Bronchial epithelial cell (primary cell): ENCODE measurements around the gene C4A. TPM values are rescaled to one million over a fixed set of nuclear protein-coding genes. Genes with fewer than 3 reads are reported as not detected.
A peak's percentile ranks its signal among the peaks of the same experiment; 100 is the strongest.
"Not testable (repeated sequence)": the region's sequence is repeated elsewhere in the genome, so short reads cannot be mapped to it uniquely, and the experiment has no call there.

Experiments
- DNase-seq: peaks from one replicate; pipeline ENCODE4 v3.0.0-alpha.2; 2010; ENCODE audit warnings: low read depth
- FAIRE-seq: peaks from 2 replicates; lab custom pipeline; 2011; peaks lifted over from hg19 to GRCh38; lab: Jason Lieb, UNC
- H3K27me3 ChIP-seq: 2 replicates; pipeline ENCODE4 v1.5.1; 2011; ENCODE audit warnings: low read length; ENCODE audit not compliant: control insufficient read depth, insufficient read depth
- H3K36me3 ChIP-seq: 2 replicates; pipeline ENCODE4 v1.5.1; 2011; ENCODE audit warnings: low read length; ENCODE audit not compliant: control insufficient read depth, insufficient read depth
- H3K4me3 ChIP-seq: 2 replicates; pipeline ENCODE4 v1.5.1; 2011; ENCODE audit warnings: mild to moderate bottlenecking, low read depth, low read length, control low read depth
- total RNA-seq: library from RNA; depleted of rRNA; stranded (reverse); fragments of >200 nt; gene quantifications from 2 replicates; pipeline ENCODE4 v1.2.1, GENCODE V29; 2014
- TF ChIP-seq, protein P1 (sequence below): IDR thresholded peaks from 2 replicates; pipeline ENCODE4 v1.5.1; 2011; ENCODE audit warnings: mild to moderate bottlenecking, moderate library complexity, low read length, control low read depth, inconsistent platforms; ENCODE audit not compliant: insufficient read depth, severe bottlenecking

C4A gene
- total RNA-seq, 1 donor from 2014 or later, result 1.8 TPM

- FAIRE-seq, result no peak
- DNase-seq, result no peak
- no peak overlapping the region for H3K4me3 ChIP-seq
- TF ChIP-seq, protein P1, sequence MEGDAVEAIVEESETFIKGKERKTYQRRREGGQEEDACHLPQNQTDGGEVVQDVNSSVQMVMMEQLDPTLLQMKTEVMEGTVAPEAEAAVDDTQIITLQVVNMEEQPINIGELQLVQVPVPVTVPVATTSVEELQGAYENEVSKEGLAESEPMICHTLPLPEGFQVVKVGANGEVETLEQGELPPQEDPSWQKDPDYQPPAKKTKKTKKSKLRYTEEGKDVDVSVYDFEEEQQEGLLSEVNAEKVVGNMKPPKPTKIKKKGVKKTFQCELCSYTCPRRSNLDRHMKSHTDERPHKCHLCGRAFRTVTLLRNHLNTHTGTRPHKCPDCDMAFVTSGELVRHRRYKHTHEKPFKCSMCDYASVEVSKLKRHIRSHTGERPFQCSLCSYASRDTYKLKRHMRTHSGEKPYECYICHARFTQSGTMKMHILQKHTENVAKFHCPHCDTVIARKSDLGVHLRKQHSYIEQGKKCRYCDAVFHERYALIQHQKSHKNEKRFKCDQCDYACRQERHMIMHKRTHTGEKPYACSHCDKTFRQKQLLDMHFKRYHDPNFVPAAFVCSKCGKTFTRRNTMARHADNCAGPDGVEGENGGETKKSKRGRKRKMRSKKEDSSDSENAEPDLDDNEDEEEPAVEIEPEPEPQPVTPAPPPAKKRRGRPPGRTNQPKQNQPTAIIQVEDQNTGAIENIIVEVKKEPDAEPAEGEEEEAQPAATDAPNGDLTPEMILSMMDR, result no peak
- no peaks in the 10 kb centered on the region for H3K36me3 ChIP-seq
- peaks cover 3% of the 10 kb centered on the region for H3K27me3 ChIP-seq
Observed at GRCh38 chr6:32047539-32047854, 65.6 kb downstream of the C4A start.

- Histone ChIP-seq H3K4me3 (no peak overlapping the region), H3K36me3 (no peaks in the 10 kb centered on the region), H3K27me3 (peaks cover 3% of the 10 kb centered on the region)
- DNase-seq (peak; percentile 15), FAIRE-seq (no peak)
- TF ChIP-seq, protein P1, result peak; percentile 93
Observed at GRCh38 chr6:32047855-32048766, 66.3 kb downstream of the C4A start.

- FAIRE-seq, H3K36me3 ChIP-seq, H3K4me3 ChIP-seq, H3K27me3 ChIP-seq, DNase-seq: not testable (repeated sequence)
Observed at GRCh38 chr6:32049149-32049548, 67.3 kb downstream of the C4A start.

DNA sequence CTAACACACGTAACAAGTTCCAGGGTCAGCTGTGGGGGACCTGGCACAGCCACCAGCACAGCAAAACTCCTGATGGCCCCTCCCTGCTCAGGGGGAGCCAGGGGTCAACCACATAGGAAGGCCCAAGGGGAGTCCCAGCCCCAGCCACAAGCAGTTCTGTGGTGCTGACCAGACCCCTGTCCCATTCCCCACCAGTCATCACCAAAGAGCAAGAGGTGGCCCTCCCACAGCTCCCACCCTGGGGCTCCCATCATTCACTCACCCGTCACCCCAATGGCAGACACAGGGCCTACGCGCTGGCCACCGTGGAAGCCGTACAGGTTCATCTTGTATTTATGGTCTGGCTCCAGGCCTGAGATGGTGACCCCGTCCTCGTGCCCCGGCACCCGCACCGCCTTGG is 67.9 kb downstream of the C4A start:
- not testable (repeated sequence) for DNase-seq, H3K4me3 ChIP-seq, H3K27me3 ChIP-seq, H3K36me3 ChIP-seq, FAIRE-seq

GRCh38 chr6:32050562-32050961 is 68.7 kb downstream of the C4A start:
- DNase-seq, result no peak
- TF ChIP-seq, protein P1, result no peak
- no peaks in the 10 kb centered on the region for H3K36me3 ChIP-seq
- H3K27me3 ChIP-seq, result peaks cover 3% of the 10 kb centered on the region
- no peak overlapping the region for H3K4me3 ChIP-seq
- no peak for FAIRE-seq

Other genes with a start within 250 kb of the C4A start
- 480 and 574 TPM in 2 replicates for gene CLIC1, start 245.5 kb upstream of the C4A start, total RNA-seq
- gene MSH5, start 242.1 kb upstream of the C4A start, total RNA-seq, result 3.4 and 4.0 TPM in 2 replicates
- gene SAPCD1, start 219.4 kb upstream of the C4A start, total RNA-seq, result 1.3 TPM in 2 replicates
- 0.26 and 1.4 TPM in 2 replicates for gene VWA7, start 204.7 kb upstream of the C4A start, total RNA-seq
- 40.8 and 53.2 TPM in 2 replicates for gene VARS1, start 186.3 kb upstream of the C4A start, total RNA-seq
- gene LSM2, start 175.1 kb upstream of the C4A start, total RNA-seq, result 28.9 and 29.2 TPM in 2 replicates
- 0.53 and 1.4 TPM in 2 replicates for gene HSPA1L, start 166.8 kb upstream of the C4A start, total RNA-seq
- 50.3 and 55.3 TPM in 2 replicates for gene HSPA1A, start 166.5 kb upstream of the C4A start, total RNA-seq
- gene HSPA1B, start 154.3 kb upstream of the C4A start, total RNA-seq, result 118 and 193 TPM in 2 replicates
- gene NEU1, start 119.2 kb upstream of the C4A start, total RNA-seq, result 65.8 and 70.3 TPM in 2 replicates
- gene SLC44A4, start 103.1 kb upstream of the C4A start, total RNA-seq, result 1.8 and 10.5 TPM in 2 replicates
- 10.8 and 14.5 TPM in 2 replicates for gene EHMT2, start 84.4 kb upstream of the C4A start, total RNA-seq
- 0.64 and 1.3 TPM in 2 replicates for gene ZBTB12, start 80.0 kb upstream of the C4A start, total RNA-seq
- 0.26 and 0.53 TPM in 2 replicates for gene C2, start 54.3 kb upstream of the C4A start, total RNA-seq
- gene CFB, start 36.0 kb upstream of the C4A start, total RNA-seq, result 2.4 and 2.6 TPM in 2 replicates
- gene NELFE, start 23.1 kb upstream of the C4A start, total RNA-seq, result 163 and 177 TPM in 2 replicates
- 44.8 and 48.0 TPM in 2 replicates for gene SKIC2, start 22.9 kb upstream of the C4A start, total RNA-seq
- gene DXO, start 9.9 kb upstream of the C4A start, total RNA-seq, result 8.4 and 12.2 TPM in 2 replicates
- gene C4B, start 32.7 kb downstream of the C4A start, total RNA-seq, result 1.6 and 2.6 TPM in 2 replicates
- gene CYP21A2, start 56.4 kb downstream of the C4A start, total RNA-seq, result under 0.01 TPM in 1 of 2 replicates, not detected in the other
- 1.4 and 2.4 TPM in 2 replicates for gene TNXB, start 127.3 kb downstream of the C4A start, total RNA-seq
- 8.7 and 11.1 TPM in 2 replicates for gene ATF6B, start 146.2 kb downstream of the C4A start, total RNA-seq
- gene FKBPL, start 148.2 kb downstream of the C4A start, total RNA-seq, result 7.4 and 8.4 TPM in 2 replicates
- gene PRRT1, start 169.9 kb downstream of the C4A start, total RNA-seq, result not detected in 2 replicates
- gene PPT2, start 172.1 kb downstream of the C4A start, total RNA-seq, result 5.8 and 38.5 TPM in 2 replicates
- gene EGFL8, start 182.5 kb downstream of the C4A start, total RNA-seq, result 0.26 and 1.7 TPM in 2 replicates
- gene AGPAT1, start 194.0 kb downstream of the C4A start, total RNA-seq, result 5.8 and 9.0 TPM in 2 replicates
- gene RNF5, start 196.3 kb downstream of the C4A start, total RNA-seq, result 29.2 and 50.5 TPM in 2 replicates
- 0.26 TPM in 2 replicates for gene AGER, start 202.2 kb downstream of the C4A start, total RNA-seq
- 16.3 and 19.3 TPM in 2 replicates for gene PBX2, start 208.1 kb downstream of the C4A start, total RNA-seq
- 0.64 and 0.79 TPM in 2 replicates for gene GPSM3, start 210.6 kb downstream of the C4A start, total RNA-seq
- gene NOTCH4, start 242.0 kb downstream of the C4A start, total RNA-seq, result 0.26 and 0.38 TPM in 2 replicates